Tongue (tissue), 2 donors: Measurements from ENCODE around the gene CAVIN4. TPM values are rescaled to one million over a fixed set of nuclear protein-coding genes. Genes with fewer than 3 reads are reported as not detected.

Experiments
- DNase-seq: peaks from one replicate; pipeline ENCODE4 v3.0.0-alpha.2; 2015
- total RNA-seq: library from RNA; depleted of rRNA; stranded (reverse); fragments of >200 nt; gene quantifications from one replicate; pipeline ENCODE4 v1.2.3, GENCODE V29; 2014

CAVIN4 gene
- total RNA-seq, 1 donor from 2014 or later = 392 TPM

GRCh38 chr9:100590481-100590880 is 12.6 kb downstream of the CAVIN4 start:
- DNase-seq = no peak

DNA sequence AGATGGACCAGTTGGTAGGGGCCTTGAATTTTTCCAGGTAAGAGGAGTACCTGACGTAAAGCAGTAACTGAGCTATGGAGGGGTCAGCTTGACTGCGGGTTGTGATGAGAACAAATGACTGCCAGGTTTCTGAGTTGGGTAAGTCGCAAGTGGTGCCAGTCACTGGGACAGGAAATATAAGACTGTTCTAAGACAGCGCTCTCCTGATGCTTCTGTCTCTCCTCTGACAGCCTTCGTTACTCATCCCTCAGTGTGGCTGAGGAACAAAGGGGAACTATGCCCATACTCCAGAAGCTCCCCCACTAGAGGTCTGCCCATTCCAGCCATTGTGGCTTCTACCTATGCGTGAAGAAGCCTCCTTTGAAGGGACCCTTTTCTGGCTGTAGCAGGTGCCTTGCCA is 13.3 kb downstream of the CAVIN4 start:
- no peak for DNase-seq

GRCh38 chr9:100591639-100592412 is 13.9 kb downstream of the CAVIN4 start:
- no peak for DNase-seq

DNA sequence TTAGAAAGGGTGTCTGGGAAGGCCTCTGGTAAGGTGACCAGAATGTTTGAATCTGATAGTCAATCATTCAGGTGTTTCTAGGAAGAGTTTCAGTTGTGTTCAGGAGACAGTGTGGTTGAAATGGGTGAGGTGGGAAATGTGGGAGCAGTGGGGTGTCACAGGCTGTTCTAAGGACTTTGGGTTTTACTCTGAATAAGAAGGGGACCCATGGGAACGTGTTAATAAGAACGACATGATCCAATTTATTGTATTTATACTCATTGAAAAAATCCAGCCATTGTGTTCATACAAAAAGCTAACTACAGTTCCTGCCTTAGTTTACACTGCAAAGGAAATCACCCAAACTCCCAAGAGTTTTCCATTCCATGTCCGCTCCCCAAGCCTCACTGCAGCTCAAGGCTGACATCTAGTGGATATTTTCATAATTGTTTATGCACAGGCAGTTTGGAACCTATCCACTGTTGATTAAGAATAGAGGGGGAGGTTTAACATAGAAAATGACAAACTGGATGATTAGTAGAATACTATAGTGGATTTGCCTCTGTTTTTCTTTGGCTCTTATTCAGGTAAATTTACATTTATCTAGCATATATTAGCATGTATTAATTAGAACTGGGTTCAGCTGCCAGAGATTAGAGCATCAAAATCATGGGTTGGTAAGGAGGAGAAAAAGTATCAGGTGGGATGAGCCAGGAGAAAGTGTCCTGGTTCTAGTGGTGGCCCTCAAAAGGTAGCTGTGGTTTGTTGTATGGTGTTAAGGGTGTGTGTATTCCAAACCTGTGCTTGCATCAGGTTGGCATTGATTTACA is 17.7 kb downstream of the CAVIN4 start:
- DNase-seq = peak; percentile 90

- no peak for DNase-seq
These were observed 19.4 kb downstream of the CAVIN4 start for GRCh38 chr9:100597236-100597635.

DNA sequence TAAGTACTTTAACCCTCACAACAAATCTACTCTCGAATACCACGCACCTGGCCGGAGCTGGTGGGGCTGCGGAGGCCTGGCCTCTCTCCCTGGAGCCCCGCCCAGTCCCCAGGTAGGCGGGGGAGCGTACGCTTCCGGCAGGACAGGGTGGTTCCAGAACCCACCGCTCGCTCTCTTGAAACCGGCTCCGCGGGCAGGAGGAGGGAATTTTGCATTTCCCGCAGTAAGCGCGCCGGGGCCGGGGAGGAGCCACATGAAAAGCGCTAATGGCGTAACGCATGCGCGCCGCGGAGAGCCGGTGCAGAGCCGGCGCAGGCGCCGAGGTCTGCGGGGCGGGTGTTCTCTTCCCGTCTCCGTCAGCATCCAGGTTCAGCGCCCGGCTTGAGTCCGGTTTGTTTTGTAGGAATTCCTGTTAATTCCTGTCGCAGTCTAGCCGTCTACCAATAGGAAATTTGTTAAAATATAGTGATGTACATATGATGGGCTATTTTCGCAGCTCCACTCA is 20.8 kb downstream of the CAVIN4 start:
- DNase-seq = peak; percentile 92

- peak; percentile 94 for DNase-seq
These were observed 22.7 kb downstream of the CAVIN4 start for GRCh38 chr9:100600521-100601079.

DNA sequence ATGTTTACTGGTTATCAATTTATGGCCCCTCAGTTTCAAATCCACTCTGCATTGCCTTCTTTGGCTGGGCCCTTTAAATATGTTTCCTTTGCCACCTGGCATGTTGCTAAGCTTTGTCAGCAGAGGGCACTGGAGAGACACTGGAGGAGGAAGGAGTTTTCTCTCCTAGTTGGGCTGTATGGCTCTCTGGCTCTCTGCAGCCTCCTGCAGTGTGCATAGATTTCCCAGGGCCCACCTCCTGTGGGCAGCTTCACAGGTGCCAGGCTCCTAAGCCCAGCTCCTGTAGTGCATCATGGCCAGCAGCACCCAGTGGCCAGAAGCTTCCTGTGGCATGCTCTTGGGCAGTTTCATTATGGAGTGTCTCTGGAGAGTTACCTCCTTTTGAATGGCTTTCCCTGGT is 23.3 kb downstream of the CAVIN4 start:
- DNase-seq = peak; percentile 81

DNA sequence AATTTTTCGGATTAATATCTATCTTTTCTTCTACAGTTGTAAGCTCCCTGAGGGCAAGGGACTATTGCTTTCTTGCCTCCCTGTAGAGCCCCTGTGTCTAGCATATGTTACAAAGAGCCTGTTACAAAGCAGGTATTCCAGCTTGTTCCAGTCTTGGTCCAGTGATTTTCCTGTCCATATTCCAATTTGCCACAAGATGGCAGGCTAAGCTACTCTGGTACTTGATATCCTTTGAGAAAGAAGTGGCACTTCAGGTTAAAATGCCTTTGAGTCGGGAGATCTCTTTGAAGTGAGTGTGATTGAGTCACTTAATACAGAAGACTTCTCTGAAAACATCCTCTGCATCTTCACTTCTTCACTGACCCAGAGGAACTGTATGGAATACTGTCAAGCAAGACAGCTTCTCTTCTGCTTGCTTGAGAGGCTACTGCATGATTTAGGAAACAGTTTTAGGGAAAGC is 24.5 kb downstream of the CAVIN4 start:
- DNase-seq = peak; percentile 78

DNA sequence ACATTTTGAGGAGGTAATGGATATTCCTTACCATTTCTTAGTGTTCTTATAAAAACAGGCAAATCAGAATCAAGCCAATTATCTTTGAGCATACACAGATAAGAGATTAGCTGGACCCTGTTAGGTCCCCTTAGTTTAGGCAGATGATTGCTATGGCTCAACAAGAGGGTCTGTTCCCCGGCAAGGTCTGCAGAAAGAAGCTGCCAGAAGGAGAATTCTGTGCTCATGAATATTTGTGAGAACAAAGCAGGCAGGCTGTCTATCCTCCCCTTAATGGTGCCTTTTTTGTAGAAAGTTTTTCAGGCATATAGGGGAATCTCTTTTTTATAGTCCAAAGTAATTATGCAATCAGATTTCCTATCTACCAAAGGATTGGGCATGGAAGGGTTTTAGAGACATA is 27.5 kb downstream of the CAVIN4 start:
- DNase-seq = no peak

GRCh38 chr9:100619194-100619593 is 41.3 kb downstream of the CAVIN4 start:
- no peak for DNase-seq

- no peak for DNase-seq
These were observed 41.8 kb downstream of the CAVIN4 start for GRCh38 chr9:100619665-100620064.

DNA sequence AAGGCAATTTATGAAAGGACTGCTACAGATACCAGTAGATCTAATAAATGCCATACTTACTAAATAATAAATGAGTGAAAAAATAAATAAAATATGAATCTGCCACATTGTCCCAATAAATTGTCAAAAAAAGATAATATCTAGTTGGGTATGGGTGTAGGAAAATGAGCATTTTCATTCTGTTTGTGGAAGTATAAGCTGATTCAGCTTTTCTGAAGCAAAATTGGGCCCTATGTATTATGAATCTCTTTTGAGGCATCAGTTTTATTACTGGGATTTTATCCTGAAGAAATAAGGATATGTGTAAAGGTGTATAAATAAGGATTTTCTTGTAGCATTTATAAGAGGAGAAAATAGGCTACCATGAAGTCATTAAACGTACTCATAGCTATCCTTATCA is 46.1 kb downstream of the CAVIN4 start:
- DNase-seq = no peak

DNA sequence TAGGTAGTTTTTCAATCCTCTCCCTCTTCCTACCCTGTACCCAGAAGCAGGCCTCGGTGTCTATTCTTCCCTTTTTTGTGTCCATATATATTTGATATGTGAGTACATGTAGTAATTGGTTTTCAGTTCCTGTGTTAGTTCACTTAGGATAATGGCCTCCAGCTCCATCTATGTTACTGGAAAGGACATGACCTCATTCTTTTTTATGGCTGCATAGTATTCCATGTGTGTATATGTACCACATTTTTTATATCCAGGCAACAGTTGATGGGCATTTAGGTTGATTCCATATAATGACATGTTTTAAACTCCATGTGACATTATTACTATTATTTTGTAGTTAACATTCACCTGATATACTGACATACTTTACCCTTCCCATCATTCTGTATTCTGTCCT is 49.1 kb downstream of the CAVIN4 start:
- no peak for DNase-seq

- peak; percentile 3 for DNase-seq
These were observed 59.9 kb downstream of the CAVIN4 start for GRCh38 chr9:100637787-100638186.

Other genes starting within 250 kb of the CAVIN4 start
- 30.1 TPM for gene TEX10, start 225.1 kb upstream of the CAVIN4 start, total RNA-seq
- gene MSANTD3, start 150.9 kb upstream of the CAVIN4 start, total RNA-seq = 22.2 TPM
- gene TMEFF1, start 104.9 kb upstream of the CAVIN4 start, total RNA-seq = 3.0 TPM